Measurements from ENCODE around the gene MILR1. TPM values are rescaled to one million over a fixed set of nuclear protein-coding genes. Genes with fewer than 3 reads are reported as not detected.
A peak's percentile ranks its signal among the peaks of the same experiment; 100 is the strongest.

The MILR1 gene
- total RNA-seq, 1 donor from 2014 or later, result 0.40 TPM

DNA sequence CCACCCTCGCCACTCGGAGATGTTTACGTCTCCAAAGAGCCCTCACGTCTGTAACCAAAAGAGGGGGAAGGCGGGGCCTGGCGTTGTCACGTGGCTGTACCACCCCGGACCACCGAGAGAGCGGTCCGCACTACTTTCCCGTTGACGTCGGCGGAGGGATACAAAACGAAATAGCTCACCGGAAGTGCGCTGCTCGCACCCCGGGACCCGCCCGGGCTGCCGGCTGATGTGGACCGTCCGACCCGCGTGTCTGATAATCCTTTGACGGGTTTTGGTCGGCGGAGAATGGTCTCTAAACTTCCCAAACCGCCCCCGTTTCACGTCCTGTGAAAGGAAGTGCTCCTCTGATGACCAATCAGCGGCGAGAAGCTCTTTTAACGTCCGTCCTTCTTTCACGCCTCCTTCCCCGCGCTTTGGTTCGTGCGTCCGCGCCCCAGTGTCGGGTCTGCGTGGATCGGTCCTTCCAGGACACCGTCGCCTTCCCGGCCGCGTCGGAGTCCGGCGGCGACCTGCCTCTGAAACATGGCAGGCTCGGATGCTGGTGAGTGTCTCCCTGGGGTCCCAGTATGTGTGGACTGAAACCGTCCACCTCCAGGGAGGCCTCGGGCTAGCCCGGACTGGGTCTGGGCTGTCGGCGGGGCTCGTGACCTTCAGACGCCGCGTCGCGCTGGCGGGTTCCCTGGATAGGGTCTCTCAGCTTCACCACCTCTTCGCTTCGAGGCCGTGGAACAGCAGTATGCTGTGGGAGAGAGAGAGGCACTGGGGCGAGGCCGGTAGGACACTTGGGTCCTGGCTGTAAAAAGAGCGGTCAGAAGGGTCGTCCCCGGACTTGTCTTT is 57.9 kb downstream of the MILR1 start, which contains the start of gene CEP95:
Gene CEP95 (plus strand): TSS at position 402 of the 837 bp plus-strand sequence. CDS start 121 bp downstream, at position 523.
- peak within 1 kb of the TSS; percentile 100 for H3K27ac Mint-ChIP-seq
- no peaks in the 10 kb centered on the region for H3K9me3 Mint-ChIP-seq
- peak within 1 kb of the TSS; percentile 100 for H3K4me3 Mint-ChIP-seq
- TF ChIP-seq CTCF (IDR thresholded peaks at IDR 0.05; ENCODE audit: unreplicated experiment), result no peak
- no peaks in the 10 kb centered on the region for H3K27me3 Mint-ChIP-seq (ENCODE audit: low read depth)
- peaks cover 39% of the 10 kb centered on the region for H3K4me1 Mint-ChIP-seq
- H3K36me3 Mint-ChIP-seq, result peaks cover 42% of the 10 kb centered on the region
- DNase-seq (ENCODE audit: low spot score in 2 of 2, unreplicated experiment in 2 of 2), result peak; percentile 92 to 96

GRCh38 chr17:64507413-64507782 is 58.5 kb downstream of the MILR1 start:
- no peaks in the 10 kb centered on the region for H3K27me3 Mint-ChIP-seq (ENCODE audit: low read depth)
- no peak for DNase-seq (ENCODE audit: low spot score in 2 of 2, unreplicated experiment in 2 of 2)
- H3K4me1 Mint-ChIP-seq, result peaks cover 35% of the 10 kb centered on the region
- peaks cover 38% of the 10 kb centered on the region for H3K36me3 Mint-ChIP-seq
- no peaks in the 10 kb centered on the region for H3K9me3 Mint-ChIP-seq
- H3K27ac Mint-ChIP-seq, result peak overlapping the region; percentile 100
- H3K4me3 Mint-ChIP-seq, result peak overlapping the region; percentile 100
- no peak for TF ChIP-seq CTCF (IDR thresholded peaks at IDR 0.05; ENCODE audit: unreplicated experiment)

DNA sequence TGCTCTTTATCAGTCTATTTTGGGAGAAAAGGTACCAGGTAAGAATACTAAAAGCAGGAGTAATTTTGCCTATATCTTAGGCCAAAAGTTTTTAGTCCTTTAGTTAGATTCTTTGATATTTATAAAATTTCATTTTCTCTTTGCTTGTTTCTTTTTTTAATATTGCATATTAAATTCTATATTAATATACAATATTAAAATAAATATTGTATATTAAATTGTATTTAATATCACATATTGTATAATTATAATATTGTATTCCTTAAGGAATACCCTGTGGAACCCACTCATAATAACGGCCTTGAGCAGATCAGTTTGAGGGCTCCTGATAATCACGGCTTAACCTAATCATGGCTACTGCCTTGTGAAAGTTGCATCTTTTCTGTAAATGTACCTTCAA is 59.8 kb downstream of the MILR1 start:
- TF ChIP-seq CTCF (IDR thresholded peaks at IDR 0.05; ENCODE audit: unreplicated experiment), result no peak
- Mint-ChIP-seq H3K9me3 (no peaks in the 10 kb centered on the region), H3K4me1 (peaks cover 27% of the 10 kb centered on the region), H3K4me3 (peak overlapping the region; percentile 100), H3K36me3 (peaks cover 31% of the 10 kb centered on the region), H3K27ac (peak overlapping the region; percentile 37), H3K27me3 (ENCODE audit: low read depth) (no peaks in the 10 kb centered on the region)
- DNase-seq (ENCODE audit: low spot score in 2 of 2, unreplicated experiment in 2 of 2), result no peak

DNA sequence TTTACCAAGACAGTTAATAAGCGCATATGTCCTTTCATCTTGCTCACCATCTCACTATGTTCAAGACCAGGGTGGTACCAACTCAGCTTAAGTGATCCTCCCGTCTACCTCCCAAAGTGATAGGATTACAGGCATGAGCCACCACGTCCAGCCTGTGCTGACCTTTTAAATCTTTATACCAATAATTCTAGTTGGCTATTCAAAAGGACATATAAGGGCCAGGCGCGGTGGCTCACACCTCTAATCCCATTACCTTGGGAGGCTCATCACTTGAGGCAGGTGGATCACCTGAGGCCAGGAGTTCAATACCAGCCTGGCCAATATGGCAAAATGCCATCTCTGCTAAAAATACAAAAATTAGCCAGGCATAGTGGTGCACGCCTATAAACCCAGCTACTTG is 60.3 kb downstream of the MILR1 start:
- H3K4me1 Mint-ChIP-seq, result peaks cover 22% of the 10 kb centered on the region
- no peak for DNase-seq (ENCODE audit: low spot score in 2 of 2, unreplicated experiment in 2 of 2)
- no peaks in the 10 kb centered on the region for H3K27me3 Mint-ChIP-seq (ENCODE audit: low read depth)
- TF ChIP-seq CTCF (IDR thresholded peaks at IDR 0.05; ENCODE audit: unreplicated experiment), result no peak
- H3K27ac Mint-ChIP-seq, result no peak overlapping the region
- H3K36me3 Mint-ChIP-seq, result peaks cover 32% of the 10 kb centered on the region
- H3K9me3 Mint-ChIP-seq, result no peaks in the 10 kb centered on the region
- no peak overlapping the region for H3K4me3 Mint-ChIP-seq

DNA sequence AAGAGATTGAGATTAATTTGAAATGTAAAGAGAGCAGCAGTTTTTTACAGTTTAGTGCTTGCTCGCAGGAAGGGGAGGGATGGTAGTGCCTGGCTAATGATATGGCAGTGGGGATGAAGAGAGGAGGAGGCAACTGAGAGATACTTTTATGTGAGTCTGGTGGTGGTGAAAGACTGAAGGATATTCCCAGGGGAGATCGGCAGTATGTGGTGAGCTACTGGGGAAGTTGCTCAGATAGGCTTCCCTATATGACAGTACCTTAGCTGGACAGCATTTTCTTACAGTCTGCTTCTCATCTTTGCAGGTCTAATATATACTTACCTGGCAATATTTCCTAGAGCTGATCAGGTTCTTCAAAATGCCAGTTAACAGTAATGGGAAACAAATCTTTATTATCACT is 66.5 kb downstream of the MILR1 start:
- no peak overlapping the region for H3K4me3 Mint-ChIP-seq
- no peaks in the 10 kb centered on the region for H3K27me3 Mint-ChIP-seq (ENCODE audit: low read depth)
- H3K4me1 Mint-ChIP-seq, result no peaks in the 10 kb centered on the region
- no peaks in the 10 kb centered on the region for H3K9me3 Mint-ChIP-seq
- peaks cover 53% of the 10 kb centered on the region for H3K36me3 Mint-ChIP-seq
- TF ChIP-seq CTCF (IDR thresholded peaks at IDR 0.05; ENCODE audit: unreplicated experiment), result no peak
- no peak for DNase-seq (ENCODE audit: low spot score in 2 of 2, unreplicated experiment in 2 of 2)
- H3K27ac Mint-ChIP-seq, result peak overlapping the region; percentile 34
